Putamen (tissue), 1 donor: ENCODE measurements around the gene ABCD1.

Experiments used
- DNase-seq: peaks from one replicate; pipeline ENCODE4 v3.0.0-alpha.2; 2016; ENCODE audit warnings: low spot score

The ABCD1 gene

GRCh38 chrX:153774576-153775292, 50.1 kb downstream of the ABCD1 start:
- DNase-seq = no peak

GRCh38 chrX:153775293-153776119, 50.9 kb downstream of the ABCD1 start:
- no peak for DNase-seq

- DNase-seq = no peak
Observed at GRCh38 chrX:153776120-153776599, 51.5 kb downstream of the ABCD1 start.

GRCh38 chrX:153776611-153777045, 52.0 kb downstream of the ABCD1 start:
- DNase-seq = no peak

- DNase-seq = no peak
Observed at GRCh38 chrX:153777261-153778090, 52.8 kb downstream of the ABCD1 start.

- DNase-seq = no peak
Observed at GRCh38 chrX:153778181-153778580, 53.5 kb downstream of the ABCD1 start.

- no peak for DNase-seq
Observed at GRCh38 chrX:153778684-153779101, 54.0 kb downstream of the ABCD1 start.

- no peak for DNase-seq
Observed at GRCh38 chrX:153779891-153780677, 55.4 kb downstream of the ABCD1 start.

GRCh38 chrX:153780678-153781427, 56.2 kb downstream of the ABCD1 start, which contains the start of gene SRPK3:
TSS of gene SRPK3 (plus strand) at chrX:153781041. CDS start at chrX:153781087, 46 bp downstream.
- no peak for DNase-seq

GRCh38 chrX:153781428-153782047, 56.9 kb downstream of the ABCD1 start:
- no peak for DNase-seq

GRCh38 chrX:153782313-153782712, 57.7 kb downstream of the ABCD1 start:
- no peak for DNase-seq

- no peak for DNase-seq
Observed at GRCh38 chrX:153782871-153783270, 58.2 kb downstream of the ABCD1 start.

GRCh38 chrX:153783378-153784013, 58.8 kb downstream of the ABCD1 start:
- DNase-seq = no peak

GRCh38 chrX:153784325-153784967, 59.8 kb downstream of the ABCD1 start:
- DNase-seq = no peak

GRCh38 chrX:153786669-153787068, 62.0 kb downstream of the ABCD1 start:
- DNase-seq = no peak

- no peak for DNase-seq
Observed at GRCh38 chrX:153789654-153790053, 65.0 kb downstream of the ABCD1 start.

GRCh38 chrX:153791104-153791852, 66.6 kb downstream of the ABCD1 start:
- DNase-seq = no peak

GRCh38 chrX:153792368-153792767, 67.7 kb downstream of the ABCD1 start:
- no peak for DNase-seq
